NCI-H1092 treated with DMSO at 0.1 percent for 48 hours (cell line): ENCODE results near the gene RSPO4.
A peak's percentile ranks its signal among the peaks of the same experiment; 100 is the strongest.

Experiments used
- DNase-seq: peaks from one replicate; lab custom pipeline; 2025; lab: John Stamatoyannopoulos, UW

RSPO4 gene

GRCh38 chr20:967796-968742, 34.0 kb downstream of the RSPO4 start:
- no peak for DNase-seq

GRCh38 chr20:965956-966355, 36.2 kb downstream of the RSPO4 start:
- DNase-seq: no peak

- no peak for DNase-seq
Observed at GRCh38 chr20:963795-964194, 38.3 kb downstream of the RSPO4 start.

- no peak for DNase-seq
Observed at GRCh38 chr20:962683-963082, 39.4 kb downstream of the RSPO4 start.

- no peak for DNase-seq
Observed at GRCh38 chr20:962223-962622, 39.9 kb downstream of the RSPO4 start.

- no peak for DNase-seq
Observed at GRCh38 chr20:961768-962167, 40.3 kb downstream of the RSPO4 start.

- DNase-seq: no peak
Observed at GRCh38 chr20:959996-960615, 42.0 kb downstream of the RSPO4 start.

- no peak for DNase-seq
Observed at GRCh38 chr20:958936-959815, 42.9 kb downstream of the RSPO4 start.

GRCh38 chr20:957544-957943, 44.6 kb downstream of the RSPO4 start:
- DNase-seq: no peak

- DNase-seq: peak; percentile 9
Observed at GRCh38 chr20:956330-956951, 45.7 kb downstream of the RSPO4 start.

GRCh38 chr20:955656-956055, 46.5 kb downstream of the RSPO4 start:
- no peak for DNase-seq

GRCh38 chr20:955111-955510, 47.0 kb downstream of the RSPO4 start:
- no peak for DNase-seq

- no peak for DNase-seq
Observed at GRCh38 chr20:953742-954141, 48.4 kb downstream of the RSPO4 start.

- no peak for DNase-seq
Observed at GRCh38 chr20:952196-952795, 49.8 kb downstream of the RSPO4 start.

GRCh38 chr20:951384-952169, 50.5 kb downstream of the RSPO4 start:
- peak; percentile 5 for DNase-seq

GRCh38 chr20:949717-950116, 52.4 kb downstream of the RSPO4 start:
- DNase-seq: no peak

GRCh38 chr20:946826-947225, 55.3 kb downstream of the RSPO4 start:
- no peak for DNase-seq

GRCh38 chr20:945841-946240, 56.3 kb downstream of the RSPO4 start:
- no peak for DNase-seq

GRCh38 chr20:944774-945410, 57.2 kb downstream of the RSPO4 start:
- no peak for DNase-seq

GRCh38 chr20:944148-944547, 58.0 kb downstream of the RSPO4 start:
- DNase-seq: no peak
